Fibroblast of skin of right quadriceps (primary cell): ENCODE results near the gene ZNF2.

Experiments used
- DNase-seq: peaks from one replicate; pipeline ENCODE4 v3.0.0-alpha.2; 2013

ZNF2 gene

DNA sequence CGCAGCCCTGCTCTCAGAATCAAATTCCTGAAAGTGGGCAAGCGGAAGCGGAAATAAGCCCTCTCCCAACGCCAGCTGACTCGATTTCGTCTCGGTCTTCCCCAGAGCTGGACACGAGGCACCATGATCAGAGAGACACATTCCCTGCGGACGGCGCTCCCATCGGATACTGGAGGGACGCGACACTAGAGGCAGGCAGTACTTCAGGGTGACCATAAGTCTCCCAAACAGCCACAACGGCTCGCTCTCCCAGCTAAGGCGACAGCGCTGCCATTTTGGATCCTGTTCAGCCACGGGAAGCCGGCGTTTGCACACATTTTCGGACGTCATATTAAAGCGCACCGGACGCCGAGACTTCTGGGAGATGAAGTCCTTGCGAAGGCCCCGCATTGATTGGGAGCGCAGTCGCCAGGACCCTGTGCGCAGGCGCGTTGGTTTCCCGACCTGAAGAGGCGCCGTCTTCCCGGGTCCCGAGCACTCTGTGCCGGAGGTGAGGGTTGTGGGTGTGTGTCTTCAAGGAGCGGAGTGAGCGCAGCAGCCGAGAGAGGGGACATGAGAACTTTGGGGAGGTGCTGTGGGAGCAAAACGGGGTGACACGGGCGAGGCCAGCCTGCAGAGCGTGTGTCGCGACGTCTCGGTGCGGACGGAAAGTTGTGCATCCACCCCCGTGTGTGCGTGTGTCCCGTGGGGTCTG, at the start of gene ZNF2:
ZNF2 (plus strand) TSS at position 439 of the 694 bp plus-strand sequence. CDS start 10,418 bp downstream, outside the sequence.
- peak; percentile 98 for DNase-seq

DNA sequence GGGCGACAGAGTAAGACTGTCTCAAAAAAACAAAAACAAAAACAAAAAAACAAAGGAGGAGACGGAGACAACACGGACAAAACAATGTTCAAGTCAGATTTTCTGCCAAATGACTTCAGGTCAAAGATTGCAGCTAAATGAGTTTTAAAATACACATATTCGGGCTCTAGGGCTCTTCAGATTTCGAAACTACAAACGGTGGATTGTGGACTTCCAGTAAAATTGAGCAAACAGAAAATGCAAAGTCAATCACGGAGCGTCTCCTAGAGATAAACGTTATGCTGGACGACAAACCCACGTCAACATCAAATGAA, 44.6 kb upstream of the ZNF2 start:
- DNase-seq: no peak

DNA sequence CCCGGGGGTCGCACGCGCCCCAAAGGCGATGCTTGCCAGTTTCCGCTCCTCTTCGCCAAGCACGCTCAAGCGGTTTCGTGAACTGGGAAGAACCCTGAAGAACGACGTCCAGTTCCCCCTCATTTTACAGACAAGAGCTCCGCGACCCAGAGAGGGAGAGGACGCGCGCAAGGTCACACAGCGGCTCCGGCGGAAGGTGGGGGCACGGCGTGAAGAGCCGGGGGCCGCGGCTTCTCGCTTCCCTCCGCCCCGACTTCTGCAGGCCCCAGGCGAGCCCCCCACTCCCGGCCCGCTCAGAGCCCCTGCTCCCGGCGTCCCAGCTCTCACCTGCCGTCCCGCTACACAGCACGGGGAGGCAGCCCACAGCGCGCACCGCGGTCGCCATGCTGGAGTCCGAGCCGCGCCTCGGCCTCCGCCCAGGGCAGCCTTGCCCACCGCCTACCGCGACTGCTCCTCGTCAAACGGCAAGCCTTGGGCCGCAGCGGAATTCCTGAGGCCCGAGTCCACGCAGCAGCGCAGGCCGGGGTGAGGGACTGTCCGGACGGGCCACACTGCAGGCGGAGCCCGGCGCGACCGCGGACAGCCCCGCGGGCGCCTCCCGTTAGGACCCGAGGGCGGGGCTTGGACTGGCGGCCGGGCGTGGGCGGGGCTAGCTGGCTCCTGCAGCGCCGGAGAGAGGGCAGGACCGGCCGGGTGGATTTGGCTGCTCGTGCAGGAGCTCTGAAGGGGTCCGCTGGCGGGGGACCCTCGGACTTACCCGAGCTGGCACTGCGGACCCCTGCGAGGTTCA, 44.0 kb upstream of the ZNF2 start, which contains the start of gene MRPS5:
MRPS5 (minus strand) TSS at position 402 of the 790 bp plus-strand sequence; CDS start at position 385, 17 bp downstream.
- DNase-seq: peak; percentile 68

DNA sequence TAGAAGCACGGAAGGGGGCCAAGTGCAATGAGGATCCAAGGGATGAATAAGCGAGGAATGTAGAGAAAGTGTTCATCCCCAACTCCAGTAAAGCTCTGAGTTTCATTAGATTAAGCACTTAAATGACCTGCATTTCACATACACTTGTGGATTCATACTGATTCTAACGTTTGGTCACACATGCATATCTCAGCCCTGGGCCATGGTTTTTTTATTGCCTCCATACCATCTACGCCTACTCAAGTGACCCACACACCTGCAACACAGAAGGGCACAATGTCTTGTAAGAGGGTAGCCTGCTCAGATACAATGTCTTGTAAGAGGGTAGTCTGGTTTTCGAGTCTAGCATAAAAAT, 43.4 kb upstream of the ZNF2 start:
- DNase-seq: peak; percentile 1

DNA sequence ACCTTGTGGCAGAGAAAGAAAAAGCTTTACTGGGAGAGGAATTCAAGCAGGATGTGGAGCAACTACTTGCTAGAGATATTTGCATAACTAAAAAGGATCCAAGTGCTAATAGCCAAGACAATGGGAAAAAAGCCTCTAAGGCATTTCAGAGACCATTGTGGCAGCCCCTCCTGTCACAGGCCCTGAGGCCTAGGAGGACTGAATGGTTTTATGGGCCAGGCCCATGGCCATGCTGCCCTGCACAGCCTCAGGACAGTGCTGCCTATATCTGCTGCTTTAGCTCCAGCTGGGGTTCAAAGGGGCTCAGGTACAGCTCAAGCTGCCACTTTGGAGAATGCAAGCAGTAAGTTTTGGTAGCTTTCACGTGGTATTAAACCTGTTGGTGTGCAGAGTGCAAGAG, 26.9 kb upstream of the ZNF2 start:
- DNase-seq: no peak

DNA sequence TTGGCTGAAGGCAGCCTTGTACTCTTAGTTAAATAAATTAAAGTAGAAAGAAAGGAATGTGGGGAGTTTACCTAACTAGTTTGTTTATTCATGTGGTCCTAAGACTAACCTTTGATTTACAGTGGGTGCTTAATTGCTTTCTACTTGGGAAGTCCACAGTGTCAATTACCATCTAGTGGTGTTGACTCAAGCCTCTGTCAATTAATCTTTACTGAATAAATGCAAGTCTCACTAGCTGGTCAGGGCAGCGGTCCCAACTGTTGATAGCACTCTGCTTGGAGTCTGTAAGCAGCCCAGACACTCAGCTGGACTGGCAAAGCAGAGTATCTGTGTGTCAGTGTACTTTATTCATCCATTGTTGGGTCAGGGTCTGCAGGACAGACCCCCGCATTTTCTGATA, 21.8 kb upstream of the ZNF2 start:
- DNase-seq: no peak

DNA sequence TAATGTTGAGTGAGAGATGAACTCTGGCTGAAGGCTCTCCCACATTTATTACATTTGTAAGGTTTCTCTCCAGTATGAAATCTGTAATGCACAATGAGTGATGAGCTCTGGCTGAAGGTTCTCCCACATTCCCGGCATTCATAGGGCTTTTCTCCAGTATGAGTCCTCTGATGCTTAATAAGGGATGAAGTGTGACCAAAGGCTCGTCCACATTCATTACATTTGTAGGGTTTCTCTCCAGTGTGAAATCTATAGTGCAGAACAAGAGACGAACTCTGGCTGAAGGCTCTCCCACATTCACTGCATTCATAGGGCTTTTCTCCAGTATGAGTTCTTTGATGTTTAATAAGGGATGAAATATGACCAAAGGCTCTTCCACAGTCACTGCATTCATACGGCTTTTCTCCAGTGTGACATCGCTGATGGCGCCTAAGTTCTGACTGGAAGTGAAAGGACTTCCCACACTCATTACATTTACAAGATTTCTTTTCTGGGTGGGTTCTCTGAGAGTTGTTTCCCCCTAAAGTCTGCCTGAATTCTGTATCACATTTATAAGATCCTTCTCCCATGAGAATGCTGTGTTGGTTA, 16.1 kb upstream of the ZNF2 start:
- no peak for DNase-seq

DNA sequence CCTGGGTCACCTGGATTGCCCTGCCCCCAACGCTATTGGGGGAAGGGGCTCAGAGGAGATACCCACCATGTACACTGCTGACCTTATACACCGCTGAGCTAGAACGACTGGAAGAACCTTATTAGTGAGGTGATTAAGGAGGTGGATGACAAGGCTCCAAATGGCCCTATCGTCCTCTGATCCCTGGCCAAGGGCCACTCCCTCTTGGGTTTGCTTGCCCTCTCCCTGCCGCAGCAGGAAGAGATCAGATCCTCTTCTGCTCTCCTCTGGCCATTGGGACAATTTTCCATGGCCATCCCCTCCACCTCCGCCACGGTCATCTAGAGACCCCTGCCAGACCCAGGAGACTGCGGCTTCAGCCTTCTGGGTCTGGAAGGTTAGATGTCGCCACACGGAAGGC, 7.2 kb upstream of the ZNF2 start:
- DNase-seq: no peak

DNA sequence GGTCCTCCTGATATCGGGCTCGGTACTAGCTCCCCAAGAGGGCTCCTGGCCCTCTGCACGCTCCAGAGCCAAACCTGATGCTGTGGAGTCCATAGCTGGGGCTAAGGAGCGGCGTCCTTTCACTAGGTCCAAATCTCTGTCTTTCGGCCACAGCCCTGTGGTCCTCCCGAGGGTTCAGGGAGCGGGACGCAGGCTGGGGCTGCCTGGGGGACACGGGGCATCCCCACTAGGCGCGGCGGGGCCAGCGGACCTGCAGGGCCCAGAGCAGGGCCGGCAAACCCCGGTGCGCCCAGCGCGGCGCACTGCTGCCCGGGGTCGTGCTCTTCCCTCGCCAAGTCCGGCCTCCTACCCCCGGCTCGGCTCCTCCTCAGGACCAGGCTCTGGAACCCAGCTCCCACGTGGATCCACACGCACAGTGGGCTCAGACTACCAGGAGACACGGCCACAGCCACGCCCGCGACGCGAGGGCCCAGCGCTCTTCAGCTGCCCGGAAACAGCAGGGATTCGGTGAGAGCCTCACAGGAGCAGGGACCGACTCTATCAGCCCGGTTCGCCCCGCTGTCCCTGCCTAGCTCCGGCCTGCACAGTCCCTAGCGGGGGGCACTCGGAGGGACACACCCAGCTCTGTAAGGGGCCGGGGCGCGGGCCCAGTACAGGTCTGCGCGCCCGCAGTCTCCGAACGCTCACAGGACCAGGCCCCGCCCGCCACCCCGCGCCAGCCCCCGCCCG, 6.6 kb upstream of the ZNF2 start:
- peak; percentile 39 for DNase-seq

DNA sequence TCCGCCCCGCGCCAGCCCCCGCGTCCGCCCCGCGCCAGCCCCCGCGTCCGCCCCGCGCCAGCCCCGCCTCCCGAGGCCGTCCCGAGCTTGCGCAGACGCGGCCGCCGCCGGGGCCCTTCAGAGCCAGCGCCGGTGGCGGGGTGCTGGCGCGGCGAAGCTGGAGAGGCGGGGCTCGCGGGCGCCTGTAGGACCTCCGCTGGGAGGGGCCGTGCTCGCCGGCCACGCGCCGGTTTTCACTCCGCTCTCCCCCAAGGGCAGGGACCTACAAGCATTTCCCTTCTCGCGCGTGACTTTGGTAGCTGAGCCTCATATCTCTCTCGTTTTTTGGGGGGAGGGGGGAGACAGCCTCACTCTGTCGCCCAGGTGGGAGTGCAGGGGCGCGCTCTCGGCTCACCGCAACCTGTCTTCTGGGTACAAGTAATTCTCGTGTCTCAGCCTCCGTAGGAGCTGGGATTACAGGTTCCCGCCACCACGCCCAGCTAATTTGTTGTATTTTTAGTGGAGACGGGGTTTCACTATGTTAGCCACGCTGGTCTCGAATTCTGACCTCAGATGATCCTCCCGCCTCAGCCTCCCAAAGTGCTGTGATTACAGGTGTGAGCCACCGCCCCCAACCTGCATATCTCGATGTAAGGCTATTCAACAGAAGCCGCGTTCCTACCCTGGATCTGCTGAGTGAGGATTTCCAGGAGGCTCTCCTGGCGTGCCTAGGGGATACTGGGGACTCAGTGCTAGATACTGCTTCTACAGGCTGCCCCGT, 5.7 kb upstream of the ZNF2 start, which contains the start of gene ZNF514:
ZNF514 (minus strand) TSS at position 159 of the 760 bp plus-strand sequence. CDS start 6,595 bp downstream, outside the sequence.
- DNase-seq: peak; percentile 67

DNA sequence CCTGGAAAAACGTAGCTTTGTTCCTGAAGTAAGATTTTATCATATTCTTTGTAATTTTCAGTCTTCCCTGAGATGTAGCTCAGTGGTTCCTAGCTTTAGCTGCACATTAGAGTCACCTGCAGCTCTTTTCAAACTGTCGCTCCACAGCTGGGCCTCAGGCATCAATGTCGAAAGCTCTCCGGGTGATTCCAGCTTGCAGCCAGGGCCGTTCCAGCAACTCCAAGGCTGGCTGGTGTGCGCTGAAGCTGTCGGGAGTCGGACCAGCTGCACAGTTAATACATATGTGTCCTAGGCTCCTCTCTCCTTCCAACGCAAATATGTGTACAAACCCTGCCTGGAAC, 609 bp upstream of the ZNF2 start:
- DNase-seq: no peak

DNA sequence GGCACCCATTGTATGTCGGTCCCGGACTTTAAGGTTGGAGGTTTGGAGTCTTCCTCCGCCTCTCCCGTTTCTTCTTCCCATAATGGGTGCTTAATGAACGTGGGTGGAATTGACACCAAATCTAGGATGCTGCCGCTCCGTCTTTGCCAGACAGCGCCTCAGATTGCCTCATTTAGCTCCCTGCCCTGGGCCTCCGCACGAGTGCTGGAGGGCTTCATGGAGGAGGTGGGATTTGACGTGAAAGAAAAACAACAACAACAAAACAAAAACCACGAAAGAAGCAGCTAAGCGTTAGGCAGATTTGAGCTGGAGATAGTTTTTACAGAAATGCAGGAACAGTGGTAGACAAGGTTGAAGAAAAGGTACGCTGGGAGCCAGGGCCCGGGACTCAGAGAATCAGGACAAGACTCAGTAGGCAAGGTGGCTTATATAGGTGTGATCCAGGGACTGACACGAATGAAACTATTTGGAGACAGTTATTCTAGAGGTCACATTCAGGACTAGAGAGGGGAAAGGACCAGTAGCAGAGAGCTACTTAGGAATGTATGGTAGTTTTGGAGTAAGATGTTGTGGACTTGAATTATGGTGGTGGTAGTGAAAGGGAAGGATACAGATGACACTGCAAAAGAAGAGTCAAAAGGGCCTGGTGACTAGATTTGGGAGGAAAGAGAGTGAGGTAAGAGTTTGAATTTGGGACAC, 605 bp downstream of the ZNF2 start:
- DNase-seq: no peak

DNA sequence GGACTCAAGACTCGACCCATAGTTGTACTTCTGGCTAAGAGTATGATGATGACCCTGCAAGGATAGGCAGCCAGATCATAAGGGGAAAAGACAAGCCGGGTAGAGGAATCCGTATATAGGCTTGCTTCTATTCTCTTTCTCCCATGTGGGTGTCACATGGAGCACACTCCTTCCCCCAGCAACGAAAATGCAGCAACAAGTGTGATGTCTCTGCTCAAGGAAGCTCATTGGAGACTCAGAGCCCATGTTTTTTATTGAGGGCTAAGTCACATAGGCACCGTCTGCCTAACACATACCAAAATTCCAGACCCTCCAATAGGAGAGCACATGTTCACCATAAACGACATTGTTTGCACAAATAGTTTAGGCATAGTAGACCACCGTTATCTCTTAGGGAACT, 6.3 kb downstream of the ZNF2 start:
- no peak for DNase-seq

DNA sequence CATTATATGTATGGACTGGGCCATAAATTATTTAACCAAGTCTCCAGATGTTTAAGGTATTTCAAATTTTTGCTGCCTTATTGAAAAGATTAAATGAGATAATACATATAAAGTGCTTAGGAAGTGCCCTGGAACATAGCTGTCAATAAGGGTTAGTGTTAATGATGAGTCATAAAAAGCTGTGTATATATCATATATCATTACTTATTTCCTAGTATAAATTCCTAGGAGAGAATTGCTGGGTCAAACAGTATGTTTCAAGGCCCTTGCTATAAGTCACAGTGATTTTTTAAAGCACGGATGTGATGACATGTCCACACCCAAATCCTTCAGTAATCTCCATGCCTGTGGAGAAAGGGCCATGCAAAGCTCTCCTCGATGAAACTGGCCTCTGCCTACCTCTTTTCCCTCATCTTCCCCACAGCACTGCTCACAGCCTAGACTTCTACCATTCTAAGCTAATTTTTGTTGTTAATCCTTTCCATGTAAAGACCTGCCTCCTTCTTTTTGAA, 8.5 kb downstream of the ZNF2 start:
- no peak for DNase-seq

DNA sequence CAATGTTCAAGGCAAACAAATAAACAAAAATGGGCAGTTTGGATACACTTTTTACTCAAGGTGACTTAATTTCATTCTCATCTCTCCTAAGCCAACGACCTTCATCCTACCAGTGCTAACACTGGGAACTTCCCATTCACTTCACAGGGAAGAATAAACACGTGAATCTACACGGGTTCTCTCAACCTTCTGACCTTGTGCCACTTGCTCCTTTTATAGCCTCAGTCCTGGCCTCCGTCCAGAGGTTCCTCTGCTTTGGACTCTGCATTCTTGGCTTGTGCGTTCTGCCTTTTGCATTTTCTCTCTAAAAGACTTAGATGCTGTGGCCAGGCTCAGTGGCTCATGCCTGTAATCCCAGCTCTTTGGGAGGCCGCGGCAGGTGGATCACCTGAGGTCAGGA, 13.8 kb downstream of the ZNF2 start:
- DNase-seq: no peak

DNA sequence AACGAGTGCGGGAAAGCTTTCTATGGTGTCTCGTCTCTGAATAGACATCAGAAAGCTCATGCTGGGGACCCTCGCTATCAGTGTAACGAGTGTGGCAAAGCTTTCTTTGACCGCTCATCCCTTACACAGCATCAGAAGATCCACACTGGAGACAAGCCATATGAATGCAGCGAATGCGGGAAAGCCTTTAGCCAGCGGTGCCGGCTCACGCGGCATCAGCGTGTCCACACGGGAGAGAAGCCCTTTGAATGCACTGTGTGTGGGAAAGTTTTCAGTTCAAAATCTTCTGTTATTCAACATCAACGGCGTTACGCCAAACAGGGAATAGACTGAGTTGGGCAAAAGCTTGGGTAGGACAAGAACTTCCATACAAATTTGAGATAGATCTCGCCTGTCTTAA, 16.2 kb downstream of the ZNF2 start:
- no peak for DNase-seq

DNA sequence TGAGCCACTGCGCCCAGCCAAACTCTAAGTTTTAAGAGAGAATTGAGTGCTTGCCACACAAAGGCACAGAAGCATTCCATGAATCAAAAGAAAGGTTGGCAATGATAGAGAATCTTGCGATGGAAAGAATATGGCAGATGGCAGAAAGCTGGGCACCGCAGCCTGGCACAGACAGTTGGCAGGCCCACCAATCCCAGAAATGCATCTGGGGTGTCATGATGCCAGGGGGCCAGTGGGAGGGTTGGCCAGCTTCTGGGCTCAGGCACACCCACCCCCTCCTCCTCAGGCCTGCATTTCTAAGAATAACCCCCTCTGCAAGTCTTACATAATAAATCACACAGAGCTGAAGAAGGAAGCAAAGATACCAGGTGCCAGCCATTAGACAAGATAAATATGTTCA, 19.6 kb downstream of the ZNF2 start:
- no peak for DNase-seq

DNA sequence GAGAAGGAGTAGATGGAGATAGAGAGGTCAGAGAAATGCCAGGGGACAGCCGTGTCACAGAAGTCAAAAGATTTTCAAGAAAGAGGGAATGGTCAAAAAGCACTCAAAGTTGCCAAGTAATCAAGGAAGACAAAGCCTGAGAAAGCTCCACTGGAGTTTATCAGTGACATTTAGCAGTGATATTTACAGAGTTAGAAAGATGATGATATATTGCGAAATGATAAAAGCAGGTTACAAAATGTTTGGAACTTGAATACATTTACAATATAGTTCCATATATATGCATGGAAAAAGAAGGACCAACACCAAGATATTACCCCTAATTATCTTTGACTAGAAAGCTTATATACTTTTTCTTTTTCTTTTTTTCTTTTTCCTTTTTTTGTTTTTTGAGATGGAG, 20.4 kb downstream of the ZNF2 start:
- DNase-seq: no peak

DNA sequence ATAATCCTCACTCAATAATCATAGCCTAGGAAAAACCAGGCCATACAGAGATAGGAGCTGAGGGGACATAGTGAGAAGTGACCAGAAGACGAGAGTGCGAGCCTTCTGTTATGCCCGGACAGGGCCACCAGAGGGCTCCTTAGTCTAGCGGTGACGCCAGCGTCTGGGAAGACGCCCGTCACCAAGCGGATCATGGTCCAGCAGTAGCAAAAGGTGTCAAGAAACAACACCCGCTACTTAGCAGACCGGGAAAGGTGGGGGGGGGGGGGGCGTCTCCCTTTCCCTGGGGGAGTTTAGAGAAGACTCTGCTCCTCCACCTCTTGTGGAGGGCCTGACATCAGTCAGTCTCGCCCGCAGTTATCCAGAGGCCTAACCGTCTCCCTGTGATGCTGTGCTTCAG, 27.3 kb downstream of the ZNF2 start:
- peak; percentile 9 for DNase-seq

DNA sequence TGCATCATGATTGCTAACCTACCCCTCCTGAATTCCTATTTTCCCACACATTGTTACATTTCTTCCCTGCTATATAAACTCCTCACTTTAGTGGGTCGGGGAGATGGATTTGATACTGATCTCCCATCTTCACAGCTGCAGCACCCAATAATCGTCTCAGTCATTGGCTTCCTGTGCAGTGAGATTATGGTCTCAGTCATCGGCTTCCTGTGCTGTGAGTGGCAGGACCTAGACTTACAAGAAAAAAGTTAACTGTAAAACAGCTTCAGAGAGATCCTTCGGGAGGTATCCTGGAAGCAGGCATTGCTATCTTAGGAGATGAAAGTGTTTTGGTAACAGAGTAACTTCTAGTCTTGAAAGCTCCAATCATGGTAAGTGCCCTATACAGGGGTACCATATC, 38.3 kb downstream of the ZNF2 start:
- DNase-seq: no peak

DNA sequence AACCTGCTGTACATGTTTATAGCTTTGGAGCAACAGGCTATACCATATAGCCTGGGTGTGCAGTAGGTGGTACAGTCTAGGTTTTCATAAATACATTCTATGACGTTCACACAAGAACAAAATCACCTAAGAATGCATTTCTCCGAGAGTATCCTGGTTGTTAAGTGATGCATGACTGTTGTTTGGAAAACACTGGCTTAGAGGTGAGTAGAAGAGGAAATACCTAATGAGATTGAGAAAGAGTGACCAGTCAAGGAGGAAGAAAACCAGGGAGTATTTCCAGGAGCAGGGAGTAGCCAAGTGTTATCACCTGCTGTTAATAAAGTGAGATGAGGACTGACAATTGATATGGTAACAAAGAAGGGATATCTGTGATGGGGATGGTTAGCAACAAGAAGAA, 38.8 kb downstream of the ZNF2 start:
- DNase-seq: no peak

DNA sequence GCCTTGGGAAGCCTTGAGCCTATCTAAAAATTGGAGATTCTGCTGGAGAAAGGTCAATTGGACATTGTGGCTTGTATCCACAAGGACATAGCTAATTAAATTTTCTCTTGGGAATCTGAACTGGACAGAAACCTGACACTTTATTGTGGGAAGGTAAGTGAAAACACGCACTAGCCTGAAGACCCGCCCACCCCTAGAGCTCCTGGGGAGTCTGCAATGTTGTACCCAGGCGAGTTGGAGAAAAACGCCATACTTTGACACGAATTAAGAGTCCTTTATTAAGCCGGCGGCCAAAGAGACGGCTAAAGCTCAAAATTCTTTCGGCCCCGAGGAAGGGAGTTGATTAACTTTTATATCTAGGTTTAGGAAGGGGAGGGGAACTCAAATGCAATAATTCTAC, 40.5 kb downstream of the ZNF2 start:
- DNase-seq: no peak
